Measurements from ENCODE around the gene TMEM236. TPM values are rescaled to one million over a fixed set of nuclear protein-coding genes. Genes with fewer than 3 reads are reported as not detected.
"Not testable (repeated sequence)": the region's sequence is repeated elsewhere in the genome, so short reads cannot be mapped to it uniquely, and the experiment has no call there.

The TMEM236 gene
- total RNA-seq, 4 donors from 2014 or later = 0.34 to 1.2 (median 0.89) TPM

GRCh38 chr10:17712053-17712452, 39.9 kb upstream of the TMEM236 start:
- Histone ChIP-seq H3K4me1 (no peaks in the 10 kb centered on the region), H3K27me3 (no peaks in the 10 kb centered on the region), H3K9me3 (no peaks in the 10 kb centered on the region), H3K4me3 (no peak overlapping the region), H3K27ac (replicated peaks in 1 of 4) (no peak overlapping the region), H3K36me3 (peaks cover 33 to 93% (median 60%) of the 10 kb centered on the region in 4 donors)
- TF ChIP-seq POLR2A (IDR thresholded peaks at IDR 0.05; ENCODE audit: low read depth) (no peak), EP300 (IDR thresholded peaks at IDR 0.05) (no peak), POLR2AphosphoS5 (IDR thresholded peaks at IDR 0.05) (no peak), CTCF (IDR thresholded peaks at IDR 0.05) (no peak)
- no peak for DNase-seq (ENCODE audit: extremely low spot score)
- intact Hi-C loops (cut with DNase I) = no loop called here
- WGBS = 100% methylated on average over 5 of the region's 5 CpGs

GRCh38 chr10:17712717-17713471, 39.1 kb upstream of the TMEM236 start:
- WGBS = 76% methylated on average over 18 of the region's 18 CpGs
- no peaks in the 10 kb centered on the region for H3K9me3 ChIP-seq
- intact Hi-C loops (cut with DNase I) = no loop called here
- H3K4me1 ChIP-seq = no peaks in the 10 kb centered on the region
- no peak overlapping the region for H3K27ac ChIP-seq (replicated peaks in 1 of 4)
- no peaks in the 10 kb centered on the region for H3K27me3 ChIP-seq
- peak overlapping the region in 2 of 4 donors; percentile 1 to 8 for H3K4me3 ChIP-seq
- H3K36me3 ChIP-seq = peaks cover 38 to 92% (median 61%) of the 10 kb centered on the region in 4 donors
- DNase-seq (ENCODE audit: extremely low spot score) = no peak
- TF ChIP-seq EP300 (IDR thresholded peaks at IDR 0.05) (no peak), POLR2A (IDR thresholded peaks at IDR 0.05; ENCODE audit: low read depth) (no peak), POLR2AphosphoS5 (IDR thresholded peaks at IDR 0.05) (no peak), CTCF (IDR thresholded peaks at IDR 0.05) (no peak)

- no peaks in the 10 kb centered on the region for H3K27me3 ChIP-seq
- H3K4me3 ChIP-seq = no peak overlapping the region
- intact Hi-C loops (cut with DNase I) = no loop called here
- TF ChIP-seq CTCF (IDR thresholded peaks at IDR 0.05) (no peak), EP300 (IDR thresholded peaks at IDR 0.05) (no peak), POLR2AphosphoS5 (IDR thresholded peaks at IDR 0.05) (no peak), POLR2A (IDR thresholded peaks at IDR 0.05; ENCODE audit: low read depth) (no peak)
- H3K9me3 ChIP-seq = no peaks in the 10 kb centered on the region
- H3K4me1 ChIP-seq = no peaks in the 10 kb centered on the region
- DNase-seq (ENCODE audit: extremely low spot score) = no peak
- H3K27ac ChIP-seq (replicated peaks in 1 of 4) = no peak overlapping the region
- WGBS = 92% methylated on average over 10 of the region's 10 CpGs
- H3K36me3 ChIP-seq = peaks cover 38 to 84% (median 56%) of the 10 kb centered on the region in 4 donors
Observed at GRCh38 chr10:17713758-17714157, 38.2 kb upstream of the TMEM236 start.

GRCh38 chr10:17716161-17716560, 35.8 kb upstream of the TMEM236 start:
- Histone ChIP-seq H3K36me3 (peaks cover 38 to 60% (median 41%) of the 10 kb centered on the region in 4 donors), H3K9me3 (no peaks in the 10 kb centered on the region), H3K27ac (replicated peaks in 1 of 4) (no peak overlapping the region), H3K27me3 (no peaks in the 10 kb centered on the region), H3K4me3 (no peak overlapping the region), H3K4me1 (no peaks in the 10 kb centered on the region)
- DNase-seq (ENCODE audit: extremely low spot score) = no peak
- intact Hi-C loops (cut with DNase I) = no loop called here
- no peak for TF ChIP-seq POLR2A (IDR thresholded peaks at IDR 0.05; ENCODE audit: low read depth)
- no peak for TF ChIP-seq CTCF (IDR thresholded peaks at IDR 0.05)
- TF ChIP-seq POLR2AphosphoS5 (IDR thresholded peaks at IDR 0.05) = no peak
- TF ChIP-seq EP300 (IDR thresholded peaks at IDR 0.05) = no peak
- 96% methylated on average over 4 of the region's 4 CpGs for WGBS

GRCh38 chr10:17722317-17723014, 29.5 kb upstream of the TMEM236 start:
- H3K9me3 ChIP-seq; H3K27ac ChIP-seq (replicated peaks in 1 of 4); DNase-seq (ENCODE audit: extremely low spot score); H3K4me1 ChIP-seq; H3K4me3 ChIP-seq; H3K27me3 ChIP-seq; intact Hi-C loops (cut with DNase I): not testable (repeated sequence)
- peaks cover 7 to 18% (median 14%) of the 10 kb centered on the region in 4 donors for H3K36me3 ChIP-seq
- 90% methylated on average over 10 of the region's 25 CpGs for WGBS
